ENCODE results near the gene TBCD.

TBCD gene

DNA sequence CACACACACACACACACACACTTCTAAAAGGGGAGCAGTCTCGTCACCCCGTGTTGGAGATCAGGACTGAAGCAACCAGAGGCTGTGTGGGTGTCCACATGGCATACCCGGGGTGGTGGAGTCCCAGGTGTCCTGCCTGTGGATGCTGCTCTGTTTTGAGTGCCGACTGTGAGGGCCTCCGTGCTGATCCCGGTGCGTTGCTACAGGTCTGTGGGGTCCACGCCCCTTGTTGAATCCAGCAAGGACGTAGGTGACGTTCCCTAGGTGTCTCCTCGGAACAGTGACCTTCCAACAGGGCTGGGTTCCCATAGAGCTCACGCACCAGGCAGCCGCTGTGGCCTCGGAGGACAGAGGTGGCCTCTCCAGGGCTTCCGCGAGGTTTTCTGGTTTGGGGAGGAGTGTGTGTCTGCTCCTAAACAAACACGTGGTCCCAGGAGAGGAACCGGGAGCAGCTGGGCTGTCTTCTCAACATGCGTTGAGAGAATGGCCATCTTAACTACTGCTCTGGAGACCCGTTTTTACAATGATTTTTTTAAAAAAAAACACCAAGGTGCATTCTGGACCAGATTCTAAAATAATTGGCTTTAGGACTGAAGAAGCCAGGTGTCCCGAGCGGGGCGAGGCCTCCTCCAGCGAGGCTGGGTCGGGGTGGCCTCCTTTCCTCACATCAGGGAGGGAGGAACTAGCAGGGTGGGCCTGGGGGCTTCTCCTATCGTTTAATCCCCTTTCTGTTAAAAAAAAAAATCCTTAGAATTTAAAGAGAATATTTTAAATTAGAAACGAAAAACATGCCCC, 188.6 kb downstream of the TBCD start:
- TF ChIP-seq, protein P1, sequence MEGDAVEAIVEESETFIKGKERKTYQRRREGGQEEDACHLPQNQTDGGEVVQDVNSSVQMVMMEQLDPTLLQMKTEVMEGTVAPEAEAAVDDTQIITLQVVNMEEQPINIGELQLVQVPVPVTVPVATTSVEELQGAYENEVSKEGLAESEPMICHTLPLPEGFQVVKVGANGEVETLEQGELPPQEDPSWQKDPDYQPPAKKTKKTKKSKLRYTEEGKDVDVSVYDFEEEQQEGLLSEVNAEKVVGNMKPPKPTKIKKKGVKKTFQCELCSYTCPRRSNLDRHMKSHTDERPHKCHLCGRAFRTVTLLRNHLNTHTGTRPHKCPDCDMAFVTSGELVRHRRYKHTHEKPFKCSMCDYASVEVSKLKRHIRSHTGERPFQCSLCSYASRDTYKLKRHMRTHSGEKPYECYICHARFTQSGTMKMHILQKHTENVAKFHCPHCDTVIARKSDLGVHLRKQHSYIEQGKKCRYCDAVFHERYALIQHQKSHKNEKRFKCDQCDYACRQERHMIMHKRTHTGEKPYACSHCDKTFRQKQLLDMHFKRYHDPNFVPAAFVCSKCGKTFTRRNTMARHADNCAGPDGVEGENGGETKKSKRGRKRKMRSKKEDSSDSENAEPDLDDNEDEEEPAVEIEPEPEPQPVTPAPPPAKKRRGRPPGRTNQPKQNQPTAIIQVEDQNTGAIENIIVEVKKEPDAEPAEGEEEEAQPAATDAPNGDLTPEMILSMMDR (IDR thresholded peaks at IDR 0.05) = no peak
- no peak for TF ChIP-seq ZFX (IDR thresholded peaks at IDR 0.05; ENCODE audit: borderline replicate concordance)
- no peak overlapping the region for H3K27ac ChIP-seq

DNA sequence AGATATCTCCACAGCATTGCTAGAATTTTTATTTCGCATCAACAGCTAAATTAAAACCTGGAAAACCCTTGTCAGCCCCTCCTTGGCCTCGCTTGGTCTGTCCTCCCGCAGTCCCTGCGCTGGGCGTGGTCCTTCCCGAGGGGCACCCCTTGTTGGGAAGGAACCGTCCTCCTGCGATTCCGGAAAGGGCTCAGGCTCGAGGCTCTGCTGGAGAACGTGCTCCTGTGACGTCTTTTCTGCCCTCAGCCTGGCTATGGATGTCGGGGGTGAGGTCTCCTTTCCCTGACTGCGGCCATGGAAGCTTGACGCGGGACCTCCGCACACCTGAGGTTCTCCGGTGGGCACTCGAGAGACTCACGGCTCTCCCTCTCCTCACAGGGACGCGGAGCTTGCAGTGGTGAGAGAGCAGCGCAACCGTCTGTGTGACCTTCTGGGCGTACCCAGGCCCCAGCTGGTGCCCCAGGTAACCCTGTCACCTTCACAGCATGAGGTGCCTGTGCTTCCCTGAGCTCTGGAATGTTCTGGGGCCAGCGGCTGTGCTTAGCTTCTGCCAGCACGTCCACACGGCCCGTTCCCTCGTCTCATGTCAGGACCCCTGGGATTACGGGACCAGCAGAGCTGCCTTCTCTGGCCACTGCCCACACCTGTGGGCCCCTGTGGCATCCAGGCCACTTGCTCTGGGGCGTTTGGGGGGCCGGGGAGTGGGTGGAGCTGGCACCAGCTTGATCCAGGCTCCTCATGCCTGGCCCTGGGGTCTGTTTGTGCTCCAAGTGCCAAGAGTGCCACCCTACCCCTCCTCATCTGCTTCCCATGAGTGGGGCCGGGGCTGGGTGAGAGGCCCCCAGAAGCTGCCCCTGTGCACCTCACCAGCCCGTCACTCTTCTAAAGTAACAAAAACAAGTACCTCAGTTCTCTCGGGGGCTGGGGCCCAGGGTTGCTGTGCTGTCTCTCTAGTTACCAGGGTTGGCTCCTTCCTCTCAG, 189.4 kb downstream of the TBCD start:
- no peak for TF ChIP-seq ZFX (IDR thresholded peaks at IDR 0.05; ENCODE audit: borderline replicate concordance)
- TF ChIP-seq, protein P1 (IDR thresholded peaks at IDR 0.05) = no peak
- H3K27ac ChIP-seq = no peak overlapping the region

DNA sequence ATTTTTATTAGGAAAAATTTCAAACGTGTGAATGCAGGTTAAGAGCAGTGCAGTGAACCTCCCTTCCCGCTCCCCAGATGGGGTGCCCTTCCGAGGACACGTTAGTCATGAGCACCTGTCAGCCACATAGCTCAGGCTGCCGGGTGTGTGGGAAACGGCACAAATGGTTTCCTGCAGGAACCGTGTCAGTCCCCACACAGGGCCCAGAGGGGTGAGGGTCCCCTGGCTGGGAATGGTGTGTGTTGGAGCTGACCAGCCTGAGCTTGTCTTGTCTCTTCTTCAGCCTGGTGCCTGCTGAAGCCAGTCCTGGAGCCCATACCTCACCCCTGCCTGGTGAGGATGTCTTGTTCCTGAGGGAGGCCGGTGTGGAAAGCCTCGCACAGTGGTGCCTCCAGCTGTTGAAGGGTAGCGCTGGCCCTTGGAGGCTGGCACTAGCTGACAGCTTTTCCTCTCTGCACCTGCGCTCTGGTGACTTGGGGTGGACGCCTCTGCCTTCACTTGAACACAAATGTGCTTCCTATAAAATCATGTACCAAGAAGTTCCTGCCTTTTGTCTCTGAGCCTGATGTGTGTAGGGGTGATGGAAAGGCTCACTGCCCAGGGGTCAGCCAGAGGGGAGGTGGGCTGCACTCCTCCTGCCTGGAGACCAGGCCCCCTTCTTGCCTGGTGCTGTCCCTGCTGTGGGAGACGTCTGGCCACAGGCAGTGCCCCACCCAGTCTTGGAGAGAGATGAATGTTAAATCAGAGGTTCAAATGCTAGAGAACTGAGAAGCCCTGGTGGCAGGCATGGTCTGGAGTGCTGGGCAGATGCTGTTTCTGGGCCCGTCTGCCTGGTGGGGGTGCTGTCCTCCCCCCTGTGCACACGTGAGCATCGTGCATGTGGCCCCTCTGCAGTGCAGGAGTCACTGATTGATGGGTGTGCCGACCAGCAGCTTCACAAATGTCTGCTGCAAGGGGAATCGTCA, 190.6 kb downstream of the TBCD start:
- TF ChIP-seq, protein P1 (IDR thresholded peaks at IDR 0.05) = no peak
- TF ChIP-seq ZFX (IDR thresholded peaks at IDR 0.05; ENCODE audit: borderline replicate concordance) = no peak
- no peak overlapping the region for H3K27ac ChIP-seq

DNA sequence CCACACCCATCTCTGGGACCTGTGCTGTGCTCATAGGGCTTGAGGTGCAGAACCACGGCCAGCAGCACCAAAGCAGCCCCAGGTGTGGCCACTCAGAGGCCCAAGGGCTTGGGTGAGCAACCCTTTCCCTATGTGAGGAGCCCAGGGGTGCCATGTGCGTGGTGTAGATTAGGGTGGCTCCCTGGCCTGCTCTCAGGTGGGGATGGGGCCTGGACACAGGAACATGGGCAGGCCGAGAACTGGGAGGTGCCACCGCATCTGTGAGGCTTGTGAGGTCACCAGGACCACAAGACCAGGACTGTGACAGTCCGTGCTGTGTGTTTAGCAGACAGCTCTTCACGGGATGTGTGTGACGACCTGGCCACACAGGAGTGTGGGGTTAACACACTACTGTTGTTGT, 191.5 kb downstream of the TBCD start:
- H3K27ac ChIP-seq = no peak overlapping the region
- TF ChIP-seq, protein P1 (IDR thresholded peaks at IDR 0.05) = no peak
- no peak for TF ChIP-seq ZFX (IDR thresholded peaks at IDR 0.05; ENCODE audit: borderline replicate concordance)

DNA sequence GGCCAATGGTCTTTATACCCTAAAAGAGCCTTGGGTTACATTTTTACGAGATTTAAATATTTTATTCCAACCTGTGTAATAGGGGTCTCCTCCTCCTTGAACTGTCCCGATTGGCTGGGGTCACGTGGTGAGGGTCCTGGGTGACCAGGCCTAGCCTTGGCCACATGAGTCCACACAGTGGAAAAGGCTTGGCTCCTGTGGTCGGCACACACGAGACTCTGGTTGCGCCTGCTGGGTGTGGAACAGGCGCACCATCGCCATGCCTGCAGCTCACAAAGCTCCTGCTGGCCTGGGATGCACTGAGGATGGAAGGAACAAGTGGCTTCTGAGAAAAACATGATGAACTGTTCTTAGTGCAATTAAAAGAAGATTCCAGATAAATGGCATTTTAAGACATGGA, 191.9 kb downstream of the TBCD start:
- TF ChIP-seq, protein P1 (IDR thresholded peaks at IDR 0.05) = no peak
- no peak for TF ChIP-seq ZFX (IDR thresholded peaks at IDR 0.05; ENCODE audit: borderline replicate concordance)
- H3K27ac ChIP-seq = no peak overlapping the region

DNA sequence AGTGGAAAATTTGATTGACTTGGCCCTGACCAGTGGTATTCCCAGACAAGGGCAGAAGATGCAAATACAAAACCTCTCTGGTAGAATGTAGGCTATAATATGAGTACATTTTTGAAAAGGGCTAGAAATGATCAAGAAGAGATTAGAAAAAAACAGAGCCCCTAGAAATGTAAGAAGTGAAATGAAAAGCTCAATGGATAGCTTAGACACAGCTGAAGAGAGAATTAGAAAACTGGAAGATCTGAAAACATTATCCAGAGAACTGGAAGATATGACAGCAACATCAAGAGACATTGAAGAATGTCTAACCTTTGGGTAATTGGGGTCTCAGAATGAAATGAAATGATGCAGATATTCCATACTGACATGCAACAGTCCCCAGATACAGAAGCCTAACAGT, 193.1 kb downstream of the TBCD start:
- H3K27ac ChIP-seq = no peak overlapping the region
- no peak for TF ChIP-seq ZFX (IDR thresholded peaks at IDR 0.05; ENCODE audit: borderline replicate concordance)
- TF ChIP-seq, protein P1 (IDR thresholded peaks at IDR 0.05) = no peak

Measured in 22Rv1 (cell line).